HG03097 (cell line): ENCODE data around the gene GTF3A.

ENCODE experiments used
- ATAC-seq: cut with Tn5 transposase; IDR thresholded peaks from one replicate; pipeline ENCODE4 v1.9.1; 2021; ENCODE audit not compliant: unreplicated experiment, low FRiP score

The GTF3A gene

DNA sequence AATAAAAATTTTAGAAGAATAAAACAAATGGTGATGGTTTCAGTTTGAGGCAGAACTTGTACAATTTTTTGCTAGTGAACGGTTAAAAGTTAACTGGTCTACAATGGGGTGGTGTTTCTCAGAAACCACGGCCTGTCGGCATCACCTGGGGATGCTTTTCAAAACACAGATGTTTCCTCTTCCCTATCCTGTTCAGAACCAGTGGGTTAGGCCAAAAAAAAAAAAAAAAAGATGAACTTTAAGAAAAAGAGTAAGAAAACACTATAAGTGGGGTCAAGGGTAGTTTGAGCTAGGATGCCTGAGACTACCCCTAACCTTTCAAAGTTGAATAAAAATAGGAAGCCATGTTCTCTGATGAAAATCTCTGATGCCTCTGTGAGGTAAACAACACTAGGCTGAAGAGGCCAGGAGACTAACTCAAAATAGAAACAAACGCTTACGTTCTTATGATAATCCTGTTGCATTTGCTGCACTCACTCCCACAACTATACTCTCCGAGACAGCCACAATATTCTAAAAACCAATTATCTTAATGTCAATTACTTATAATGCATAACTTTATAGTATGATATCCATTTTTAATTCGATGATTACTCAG lies 22.7 kb downstream of the GTF3A start:
- ATAC-seq: no peak

DNA sequence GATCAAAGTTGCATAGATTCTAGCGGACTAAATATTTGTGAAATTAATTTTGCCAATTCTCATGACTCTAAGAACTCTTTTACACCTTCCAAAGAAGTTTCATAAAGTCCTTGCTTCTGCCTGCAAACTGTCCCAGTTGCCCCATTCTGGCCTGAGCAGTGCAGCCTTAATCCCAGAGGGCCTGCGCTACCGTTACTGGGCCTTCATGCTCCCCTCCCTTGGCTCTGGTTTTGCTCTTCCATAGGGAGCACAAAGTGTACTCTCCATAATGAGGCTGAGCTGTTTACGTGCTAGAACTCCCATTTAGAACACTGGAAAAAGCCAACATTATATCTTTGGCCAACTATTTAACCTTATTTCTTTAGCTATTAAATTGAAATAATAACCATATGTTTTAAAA lies 23.9 kb downstream of the GTF3A start:
- no peak for ATAC-seq

- no peak for ATAC-seq
Observed at GRCh38 chr13:27449081-27449603, 24.7 kb downstream of the GTF3A start.

- ATAC-seq: peak; percentile 78
Observed at GRCh38 chr13:27449936-27450828, 25.8 kb downstream of the GTF3A start, which contains the start of gene MTIF3. Gene MTIF3 (minus strand): TSS chr13:27450564. CDS start chr13:27440448, 10,116 bp downstream.

DNA sequence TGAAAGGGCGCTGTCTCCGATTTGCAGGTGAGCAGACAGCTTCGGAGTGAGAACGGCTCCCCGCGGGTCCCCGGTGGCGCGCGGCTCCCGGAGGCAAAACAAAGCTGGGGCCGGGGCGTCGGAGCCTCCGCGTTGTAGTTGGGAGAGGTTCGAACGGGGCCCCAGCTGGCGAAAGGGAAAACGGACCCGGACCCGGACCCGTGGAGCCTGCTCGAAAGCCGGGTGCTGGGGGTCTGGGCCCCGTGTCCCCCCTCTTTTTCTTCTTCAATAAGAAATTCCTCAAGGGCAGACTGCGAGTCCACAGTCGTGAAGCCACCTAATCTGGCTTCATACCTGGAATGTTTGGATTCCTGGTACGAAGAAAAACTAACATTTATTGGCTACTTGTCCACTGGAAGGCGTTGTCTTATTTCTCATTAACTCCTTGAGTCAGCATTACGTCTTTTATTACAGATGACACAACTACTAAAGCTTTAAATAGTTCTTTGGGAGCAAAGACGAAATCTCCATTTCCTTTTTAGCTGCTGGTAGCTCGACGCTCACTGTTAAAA lies 26.6 kb downstream of the GTF3A start:
- no peak for ATAC-seq

DNA sequence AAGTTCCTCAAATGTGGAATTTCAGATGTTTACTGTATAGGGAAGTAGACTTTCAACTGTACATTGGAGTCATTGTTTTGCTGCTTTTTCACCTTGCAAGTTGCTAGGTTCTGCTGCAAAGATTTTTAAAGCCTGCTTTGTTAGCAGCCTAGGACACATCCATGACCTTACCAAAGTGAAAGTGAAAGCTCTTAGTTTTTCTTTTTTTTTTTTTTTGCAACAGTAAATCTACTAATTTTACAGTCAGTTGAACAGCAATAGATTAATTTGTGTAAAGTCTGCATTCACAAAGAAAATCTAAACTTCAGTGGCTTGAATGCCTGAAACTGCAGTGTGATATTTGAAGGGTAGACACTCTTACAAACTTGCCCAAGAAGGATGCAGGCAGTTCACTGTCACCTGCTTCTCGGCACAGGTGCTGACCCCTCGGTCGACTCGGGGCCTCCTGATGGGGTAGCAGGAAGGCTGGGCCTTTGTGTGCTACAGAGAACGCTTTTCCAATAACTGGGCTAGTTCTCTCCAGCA lies 31.0 kb downstream of the GTF3A start:
- ATAC-seq: no peak

DNA sequence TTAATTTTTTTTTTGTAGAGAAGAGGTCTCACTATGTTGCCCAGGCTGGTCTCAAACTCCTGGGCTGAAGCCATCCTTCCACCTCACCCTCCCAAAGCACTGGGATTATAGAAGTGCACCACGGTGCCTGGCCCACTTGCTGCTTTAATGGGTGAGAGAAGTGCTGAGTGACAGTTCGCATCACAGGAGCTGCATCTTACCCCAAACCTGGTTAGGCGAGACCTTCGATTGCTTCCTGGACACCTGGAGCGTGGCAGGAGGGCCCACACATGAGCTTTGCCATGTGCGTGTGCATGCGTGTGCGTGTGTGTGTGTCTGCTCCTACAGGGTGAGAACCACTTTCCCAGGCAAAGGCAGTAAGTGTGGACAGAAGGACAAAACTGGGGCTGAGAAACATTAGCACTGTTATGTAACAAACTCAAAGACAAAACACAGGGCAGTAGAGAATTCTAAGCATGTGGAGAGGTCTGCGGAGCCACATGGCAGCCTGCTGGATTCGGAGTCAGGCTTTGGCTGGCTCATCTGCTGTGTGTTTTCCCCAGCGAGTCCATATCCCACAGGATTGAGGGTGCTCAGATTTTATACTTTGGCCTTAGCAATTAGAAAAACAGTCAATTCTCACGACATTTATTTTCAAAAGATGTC lies 37.6 kb downstream of the GTF3A start:
- ATAC-seq: no peak

- no peak for ATAC-seq
Observed at GRCh38 chr13:27463500-27463899, 39.1 kb downstream of the GTF3A start.

- ATAC-seq: no peak
Observed at GRCh38 chr13:27465611-27466010, 41.2 kb downstream of the GTF3A start.

DNA sequence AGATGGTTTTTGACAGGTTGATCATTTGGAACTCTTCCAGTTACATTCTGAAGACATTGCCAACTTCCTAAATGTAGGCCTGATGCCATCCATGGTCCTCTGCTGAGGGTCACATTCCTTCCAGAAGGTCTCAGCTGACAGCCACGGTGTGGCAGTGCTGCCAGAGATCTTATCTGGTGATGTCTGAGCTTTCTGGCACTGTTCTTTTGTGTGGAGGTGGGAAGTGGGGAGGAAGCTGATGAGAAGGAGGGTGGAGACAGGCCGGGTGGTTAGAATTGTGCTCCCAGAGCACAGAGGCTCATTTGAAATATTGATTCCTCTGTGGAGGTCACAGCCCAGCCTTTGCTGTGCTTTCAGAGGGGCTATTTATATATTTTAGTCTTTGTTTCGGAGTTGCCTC lies 42.1 kb downstream of the GTF3A start:
- ATAC-seq: no peak

DNA sequence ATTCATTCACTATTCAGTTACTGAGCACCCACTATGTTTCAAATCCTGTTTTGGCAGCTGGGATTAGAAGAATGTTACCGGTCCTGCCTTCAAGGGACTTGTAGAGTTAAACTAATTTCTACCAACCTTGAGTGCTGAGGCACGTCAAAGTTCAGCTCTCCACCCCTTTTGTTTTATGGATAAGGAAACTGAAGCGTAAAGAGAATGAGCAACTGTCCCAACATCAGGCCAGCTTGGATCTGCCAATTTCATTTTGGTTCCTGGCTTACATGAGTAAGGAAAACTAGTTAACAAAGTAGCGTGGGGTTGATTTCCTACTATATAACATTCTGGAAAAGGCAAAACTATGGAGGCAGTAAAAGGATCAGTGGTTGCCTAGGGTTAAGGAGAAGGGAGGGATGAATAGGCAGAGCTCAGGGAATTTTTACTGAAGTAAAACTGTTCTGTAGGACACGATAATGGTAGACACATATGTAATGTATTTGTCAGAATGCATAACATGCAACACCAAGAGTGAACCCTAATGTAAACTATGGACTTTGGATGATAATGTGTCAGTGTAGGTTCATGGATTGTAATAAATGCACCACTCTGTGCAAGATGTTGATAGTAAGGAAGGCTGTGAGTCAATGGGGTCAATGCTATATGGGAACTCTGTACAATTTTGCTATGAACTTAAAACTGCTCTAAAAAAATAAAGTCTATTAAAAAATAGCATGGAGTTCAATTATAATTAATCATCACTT lies 45.8 kb downstream of the GTF3A start:
- ATAC-seq: no peak

- no peak for ATAC-seq
Observed at GRCh38 chr13:27472441-27472840, 48.0 kb downstream of the GTF3A start.

DNA sequence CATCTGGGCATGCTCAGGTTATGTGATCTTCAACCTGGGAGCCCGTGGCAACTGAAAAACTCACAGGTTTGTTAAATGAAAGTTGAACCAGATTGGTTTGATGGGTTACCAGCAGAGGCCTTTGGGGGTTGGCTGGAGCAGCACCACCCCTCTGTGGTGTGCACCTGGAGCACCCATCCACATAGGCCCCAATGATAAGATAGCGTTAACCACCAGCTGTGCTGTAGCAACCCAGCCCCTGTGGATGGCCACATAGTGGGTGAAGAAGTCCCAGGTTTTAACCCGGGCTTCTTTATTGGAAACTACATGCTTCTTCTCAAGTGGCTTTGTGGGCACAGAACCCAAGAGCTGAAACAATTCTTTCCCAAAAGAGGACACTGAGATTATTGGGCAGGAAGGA lies 48.5 kb downstream of the GTF3A start:
- ATAC-seq: no peak

DNA sequence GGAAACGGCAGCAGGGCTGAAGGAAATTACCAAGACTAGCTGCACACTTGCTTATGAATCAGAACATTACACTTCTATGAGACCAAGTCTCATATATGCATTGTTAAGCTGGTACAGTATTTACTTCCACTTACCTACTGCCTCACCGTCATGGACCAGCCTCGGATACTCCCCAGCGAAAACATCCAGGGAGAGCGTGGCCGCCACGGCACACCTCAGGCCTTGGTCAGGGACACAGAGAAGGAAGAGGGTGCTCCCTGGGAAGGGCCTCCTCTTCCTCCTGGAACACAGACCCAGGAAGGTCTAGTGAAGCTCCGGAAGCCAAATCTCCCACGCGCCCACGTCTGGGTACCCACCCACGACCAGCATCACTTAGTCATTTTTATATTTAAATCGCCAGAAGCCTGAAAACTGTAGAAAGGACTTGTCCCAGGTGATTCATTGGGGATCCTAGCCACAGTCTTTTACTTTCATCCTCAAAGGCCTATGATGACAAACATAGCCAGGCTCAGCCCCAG lies 50.4 kb downstream of the GTF3A start:
- no peak for ATAC-seq

DNA sequence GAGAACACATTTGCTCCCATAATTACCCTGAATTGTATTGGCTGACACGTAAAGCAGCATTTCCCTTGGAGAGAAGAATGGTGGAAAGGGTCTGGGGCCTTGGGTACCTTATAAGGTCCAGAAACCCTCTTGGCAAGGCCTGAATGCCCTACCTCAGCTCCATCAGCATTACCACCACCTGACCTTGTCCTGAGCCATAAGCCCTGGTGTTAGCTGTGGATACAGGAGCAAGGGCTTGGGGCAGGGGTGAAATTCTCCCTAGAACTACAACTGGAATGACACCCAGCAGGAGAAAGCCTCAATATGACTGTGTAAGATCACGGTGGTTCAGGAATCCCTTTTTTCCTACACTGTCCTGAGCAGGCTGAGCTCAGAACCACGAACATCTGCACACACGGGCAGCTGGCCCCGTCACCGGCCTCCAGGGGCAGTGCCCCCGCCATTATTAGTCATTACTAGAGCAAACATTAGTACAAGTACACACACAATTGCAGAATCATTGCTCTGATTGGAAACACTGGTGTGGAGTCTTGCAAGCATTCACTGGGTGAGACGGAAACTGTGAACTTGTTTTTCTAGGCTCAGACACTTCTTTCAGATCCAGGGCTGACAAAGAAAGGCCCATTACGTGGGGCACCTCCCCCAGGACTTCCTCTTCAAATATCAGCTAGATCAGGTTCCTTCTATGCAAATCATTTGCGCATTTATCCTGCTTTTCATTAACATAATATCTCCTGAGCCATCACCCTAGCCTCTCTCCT lies 52.7 kb downstream of the GTF3A start:
- ATAC-seq: peak; percentile 44

DNA sequence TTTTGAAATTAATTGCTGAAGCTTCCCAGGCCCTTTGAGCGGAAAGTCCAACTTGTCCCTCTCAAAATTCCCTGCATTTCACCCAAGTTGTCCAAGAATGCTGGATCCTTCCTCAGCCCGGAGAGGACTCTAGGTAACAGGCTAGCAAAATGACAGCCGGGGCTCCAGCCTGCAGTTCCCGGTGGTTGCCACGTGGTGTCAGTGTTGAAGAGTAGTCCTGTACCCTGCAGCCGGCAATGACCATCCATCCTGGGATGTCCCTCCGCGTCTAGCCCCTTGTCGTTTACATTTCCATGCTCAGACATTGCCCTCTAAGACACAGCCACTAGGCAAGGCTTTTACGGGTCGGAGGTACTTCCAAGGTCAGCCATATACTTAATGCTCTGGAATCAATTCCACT lies 57.3 kb downstream of the GTF3A start:
- no peak for ATAC-seq

GRCh38 chr13:27482983-27483382 lies 58.6 kb downstream of the GTF3A start:
- peak; percentile 77 for ATAC-seq

DNA sequence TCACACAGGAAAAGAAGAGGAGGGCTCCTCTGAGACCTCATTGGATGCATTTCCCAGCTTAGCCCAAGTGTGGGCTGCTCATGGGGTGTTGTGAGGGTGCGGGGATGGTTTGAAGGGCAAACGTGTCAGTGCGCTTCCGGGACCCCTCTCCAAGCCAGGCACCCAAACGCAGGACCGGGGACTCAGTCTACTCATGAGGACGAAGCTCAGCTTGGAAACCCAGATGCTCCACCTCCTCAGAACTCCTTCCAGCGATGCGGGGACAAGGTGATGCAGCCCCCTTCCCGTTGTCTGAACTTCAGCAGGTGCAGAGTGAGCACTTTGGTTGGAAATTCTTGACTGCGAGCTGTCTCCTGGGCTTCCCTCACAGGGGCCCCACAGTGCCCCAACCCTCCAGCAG lies 59.0 kb downstream of the GTF3A start:
- no peak for ATAC-seq
